ENCODE measurements around the gene GPD1L. TPM values are rescaled to one million over a fixed set of nuclear protein-coding genes. Genes with fewer than 3 reads are reported as not detected.
"Not testable (repeated sequence)": the region's sequence is repeated elsewhere in the genome, so short reads cannot be mapped to it uniquely, and the experiment has no call there.

GPD1L gene
- polyA plus RNA-seq, 5 donors = 32.2 to 44.8 (median 40.7) TPM

DNA sequence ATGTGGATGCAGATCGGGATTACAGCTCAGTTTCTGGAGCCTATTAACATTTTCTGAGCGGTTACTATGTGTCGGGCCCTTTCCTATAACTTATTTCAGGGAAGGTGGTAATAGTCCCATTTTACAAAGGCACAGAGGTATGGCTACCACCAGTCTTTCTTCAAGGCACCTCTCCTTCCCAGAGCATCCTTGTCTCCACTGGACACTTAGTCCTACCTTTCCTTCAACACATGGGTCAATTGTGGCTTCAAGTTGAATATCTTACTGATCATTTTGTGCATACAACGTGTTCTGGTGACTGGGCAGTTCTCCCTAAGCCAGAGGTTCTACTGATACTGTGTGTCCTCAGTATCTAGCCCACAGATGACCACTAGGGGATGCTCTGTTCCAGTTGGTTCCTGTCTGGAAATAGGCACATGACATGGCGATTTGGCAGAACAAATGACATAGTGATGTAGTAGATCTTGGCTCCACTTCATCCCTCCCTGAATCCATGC, 71.3 kb downstream of the GPD1L start:
- DNase-seq = peak in 1 of 2 donors; percentile 36

DNA sequence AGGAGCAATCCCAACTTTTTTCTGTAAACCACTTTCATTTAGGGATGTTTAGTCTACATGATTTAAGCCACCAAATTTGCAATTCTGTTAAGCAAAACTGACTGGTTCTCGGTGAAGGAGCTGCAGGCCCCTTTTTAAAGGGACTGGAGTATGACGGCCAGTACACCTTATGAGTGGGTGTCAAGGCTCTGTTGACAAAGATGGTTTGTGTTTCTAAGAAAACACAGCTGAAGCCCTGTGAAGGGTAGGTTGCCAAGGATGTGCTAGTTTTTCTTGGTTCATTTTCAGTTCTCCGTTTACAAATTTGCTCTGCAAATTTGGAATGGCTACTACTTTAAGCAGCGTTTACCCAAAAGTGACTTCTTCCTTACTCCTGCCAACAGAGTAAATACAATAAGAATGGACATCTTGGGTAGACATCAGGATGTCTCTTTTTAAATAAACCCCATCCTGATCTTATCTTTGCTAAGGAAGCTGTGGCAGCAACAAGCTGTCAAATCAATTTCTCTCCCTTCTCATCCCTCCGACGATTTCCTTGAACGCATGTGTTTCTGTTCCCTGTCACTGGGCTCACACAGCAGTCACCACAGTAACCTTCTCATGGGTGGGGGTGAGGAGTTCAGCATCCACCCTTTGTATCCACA, 73.8 kb downstream of the GPD1L start:
- DNase-seq = no peak

- DNase-seq = no peak
Observed at GRCh38 chr3:32181365-32181764, 74.9 kb downstream of the GPD1L start.

- DNase-seq = no peak
Observed at GRCh38 chr3:32181796-32182195, 75.4 kb downstream of the GPD1L start.

DNA sequence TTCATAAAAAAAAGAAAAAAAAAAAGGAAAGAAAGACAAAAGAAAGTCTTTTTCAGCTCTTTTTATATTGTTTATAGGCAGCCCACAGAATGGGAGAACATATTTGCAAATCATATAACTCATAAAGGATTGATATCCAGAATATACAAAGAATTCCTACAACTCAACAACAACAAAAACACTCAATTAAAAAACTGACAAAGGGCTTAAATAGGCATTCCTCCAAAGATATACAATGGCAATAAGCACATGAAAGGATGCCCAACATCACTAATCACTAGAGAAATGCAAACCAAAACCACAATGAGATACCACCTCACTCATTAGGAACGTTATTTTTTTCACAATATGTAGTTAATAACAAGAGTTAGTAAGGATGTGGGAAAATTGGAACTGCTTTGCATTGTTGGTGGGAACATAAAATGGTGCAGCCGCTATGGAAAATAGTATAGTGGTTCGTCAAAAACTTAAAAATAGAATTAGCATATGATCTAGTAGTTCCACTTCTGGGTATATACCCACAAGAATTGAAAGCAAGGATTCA, 77.8 kb downstream of the GPD1L start:
- DNase-seq = no peak

DNA sequence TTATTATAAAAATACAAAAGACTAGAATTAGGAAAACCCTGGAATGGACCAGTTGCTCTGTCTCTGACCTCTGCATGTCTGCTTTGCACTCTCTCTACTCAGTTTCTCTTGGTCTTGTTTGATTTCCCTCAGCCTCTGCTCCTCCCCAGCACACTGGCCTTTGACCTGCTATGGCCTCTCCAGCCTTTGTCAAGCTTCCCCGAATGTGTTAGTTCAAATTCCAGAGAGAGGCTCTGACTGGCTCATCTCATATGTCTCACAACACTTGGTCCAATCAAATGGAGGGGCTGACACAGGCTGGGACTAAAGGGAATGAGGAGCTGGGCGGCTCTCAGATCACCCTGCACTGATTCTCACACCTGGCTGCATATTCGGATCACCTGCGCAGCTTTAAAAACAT, 79.7 kb downstream of the GPD1L start:
- DNase-seq = no peak

DNA sequence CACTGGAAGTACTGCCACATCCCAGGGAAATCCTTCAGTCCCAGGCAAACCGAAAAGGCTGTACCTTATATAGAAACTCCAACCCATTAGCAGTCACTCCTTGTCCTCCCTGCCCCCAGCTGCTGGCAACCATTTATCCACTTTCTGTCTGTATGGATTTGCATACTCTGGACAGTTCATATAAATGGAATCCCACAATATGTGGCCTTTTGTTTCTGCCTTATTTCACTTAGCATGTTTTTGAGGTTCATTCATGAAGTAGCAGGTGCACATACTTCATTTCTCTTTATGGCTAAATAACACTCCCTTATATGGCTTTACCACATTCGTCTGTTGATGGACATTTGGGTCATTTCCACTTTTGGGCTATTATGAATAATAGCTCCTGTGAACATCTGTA, 80.5 kb downstream of the GPD1L start:
- no peak for DNase-seq

DNA sequence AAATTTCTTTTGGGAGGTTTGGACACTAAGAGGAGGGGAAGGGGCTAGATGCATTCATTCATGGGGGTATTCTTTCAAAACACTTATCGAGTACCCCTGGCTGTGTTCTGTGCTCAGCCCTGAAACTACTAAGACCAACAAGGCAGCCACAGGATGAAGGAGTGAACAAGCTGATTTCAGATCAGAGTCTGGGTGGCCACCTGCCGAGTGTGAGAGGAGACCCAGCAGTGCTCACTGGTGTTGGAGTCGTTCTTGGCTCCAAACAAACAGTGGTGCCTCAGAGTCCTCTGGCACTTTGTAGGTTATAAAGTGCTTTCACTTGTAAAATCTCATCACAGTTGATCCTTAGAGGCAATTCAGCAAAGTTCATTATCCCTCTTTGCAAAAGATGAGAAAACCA, 83.3 kb downstream of the GPD1L start:
- no peak for DNase-seq

DNA sequence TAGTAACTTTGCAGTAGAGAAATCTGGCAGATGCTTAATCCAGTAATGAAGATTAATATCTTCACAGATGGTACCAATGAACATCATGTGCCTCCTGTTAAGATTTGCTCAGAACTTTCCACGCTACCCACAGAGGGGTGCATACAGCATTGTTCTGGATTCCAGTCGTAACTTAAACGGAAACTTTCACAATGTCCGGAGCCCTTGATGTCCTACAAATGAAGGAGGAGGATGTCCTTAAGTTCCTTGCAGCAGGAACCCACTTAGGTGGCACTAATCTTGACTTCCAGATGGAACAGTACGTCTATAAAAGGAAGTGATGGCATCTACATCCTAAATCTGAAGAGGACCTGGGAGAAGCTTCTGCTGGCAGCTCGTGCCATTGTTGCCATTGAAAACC, 84.1 kb downstream of the GPD1L start:
- not testable (repeated sequence) for DNase-seq

GRCh38 chr3:32193101-32193500, 86.7 kb downstream of the GPD1L start:
- no peak for DNase-seq

DNA sequence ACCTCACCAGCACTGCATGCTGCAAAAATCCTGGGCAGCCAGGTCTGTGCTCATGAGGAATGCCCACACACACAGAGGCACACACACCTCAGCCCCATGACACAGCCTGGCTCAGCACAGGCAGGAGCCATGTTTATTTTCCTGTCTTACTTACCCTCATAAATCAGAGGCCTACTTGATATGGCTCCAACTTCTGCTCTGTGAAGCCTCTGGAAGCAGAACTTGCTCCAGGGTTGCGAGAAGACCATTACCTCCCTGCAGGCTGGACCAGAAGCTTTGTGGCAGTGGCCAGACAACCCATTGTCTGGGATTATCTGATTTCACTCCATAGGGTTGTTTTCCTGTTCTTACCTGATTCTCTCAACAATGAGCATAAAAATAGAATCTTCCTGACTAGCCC, 88.2 kb downstream of the GPD1L start:
- no peak for DNase-seq

DNA sequence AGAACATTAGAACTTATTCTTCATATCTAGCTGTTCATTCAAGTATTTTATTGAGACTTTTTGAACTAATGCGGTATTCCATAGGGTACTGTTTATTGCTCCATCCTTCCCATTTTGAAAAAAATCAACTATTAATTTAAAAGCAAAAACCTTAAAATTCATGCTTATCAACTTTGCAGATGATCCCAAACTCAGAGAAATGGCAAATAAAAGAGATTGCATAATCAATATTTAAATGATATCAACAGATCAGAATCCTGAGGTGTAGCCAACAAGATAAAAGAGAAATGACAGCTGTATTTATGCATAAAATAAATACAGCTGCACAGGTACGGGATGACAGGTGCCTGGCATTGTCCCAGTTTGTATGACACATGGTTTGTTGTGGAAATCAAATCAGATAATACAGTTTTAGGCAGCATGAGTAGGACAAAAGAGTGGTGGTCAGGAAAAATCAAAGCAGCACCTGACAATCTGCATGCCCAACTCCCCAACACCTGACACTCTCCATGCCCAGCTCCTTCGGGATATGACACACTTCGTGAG, 89.6 kb downstream of the GPD1L start:
- no peak for DNase-seq

DNA sequence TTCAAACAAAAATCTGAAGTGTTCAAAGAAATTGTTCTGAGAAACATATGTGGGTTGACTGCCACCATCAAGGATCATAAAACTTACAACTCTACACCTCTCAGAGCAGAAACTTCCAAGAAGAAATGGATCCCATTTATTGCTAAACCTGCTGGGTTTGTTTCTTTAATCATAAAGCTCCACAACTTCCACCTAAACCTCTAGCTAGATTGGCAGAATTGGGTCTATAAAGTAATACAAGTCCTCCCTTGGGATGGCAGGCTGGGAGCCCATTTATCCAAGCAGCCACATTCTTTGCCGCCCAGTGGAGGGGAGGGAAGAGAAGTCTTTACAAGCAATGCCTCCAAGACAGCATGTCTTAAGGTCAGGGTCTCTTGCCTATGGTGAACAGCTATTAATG, 91.6 kb downstream of the GPD1L start:
- DNase-seq = no peak

DNA sequence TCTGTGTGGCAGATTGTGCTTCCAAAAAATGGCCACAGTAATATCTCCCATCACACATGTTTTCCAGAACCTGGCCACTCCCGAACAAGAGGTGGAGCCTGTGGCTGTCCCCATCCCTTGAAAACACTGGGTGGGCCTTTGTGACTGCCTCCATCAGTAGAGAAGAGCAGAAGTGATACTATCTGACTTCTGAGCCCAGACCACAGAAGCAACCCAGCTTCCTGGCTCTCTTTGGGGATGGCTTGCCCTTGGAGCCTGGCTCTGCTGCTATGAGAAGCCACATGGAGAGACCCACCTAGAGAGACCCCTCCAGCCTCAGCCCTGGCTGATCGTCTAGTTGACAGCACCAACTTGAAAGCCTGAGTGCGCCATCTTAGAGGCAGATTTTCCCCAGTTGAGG, 92.3 kb downstream of the GPD1L start:
- no peak for DNase-seq

DNA sequence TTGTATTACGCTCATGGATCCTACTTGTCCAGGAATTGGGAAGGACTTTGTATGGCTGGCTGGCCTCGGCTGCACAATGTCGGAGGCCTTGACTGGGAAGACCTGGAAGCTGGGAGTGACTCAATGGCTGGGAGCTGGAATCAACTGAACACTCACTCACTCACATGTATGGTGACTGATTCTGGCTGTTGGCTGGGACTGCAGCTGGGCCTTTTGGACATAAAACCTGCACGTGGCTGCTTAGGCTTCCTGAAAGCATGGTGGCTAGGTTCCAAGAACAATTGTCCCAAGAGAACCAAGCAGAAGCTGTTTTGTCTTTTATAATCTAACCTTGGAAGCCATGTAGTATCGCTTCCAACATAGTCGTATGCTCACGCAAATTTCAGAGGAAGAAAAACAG, 94.1 kb downstream of the GPD1L start:
- DNase-seq = no peak

DNA sequence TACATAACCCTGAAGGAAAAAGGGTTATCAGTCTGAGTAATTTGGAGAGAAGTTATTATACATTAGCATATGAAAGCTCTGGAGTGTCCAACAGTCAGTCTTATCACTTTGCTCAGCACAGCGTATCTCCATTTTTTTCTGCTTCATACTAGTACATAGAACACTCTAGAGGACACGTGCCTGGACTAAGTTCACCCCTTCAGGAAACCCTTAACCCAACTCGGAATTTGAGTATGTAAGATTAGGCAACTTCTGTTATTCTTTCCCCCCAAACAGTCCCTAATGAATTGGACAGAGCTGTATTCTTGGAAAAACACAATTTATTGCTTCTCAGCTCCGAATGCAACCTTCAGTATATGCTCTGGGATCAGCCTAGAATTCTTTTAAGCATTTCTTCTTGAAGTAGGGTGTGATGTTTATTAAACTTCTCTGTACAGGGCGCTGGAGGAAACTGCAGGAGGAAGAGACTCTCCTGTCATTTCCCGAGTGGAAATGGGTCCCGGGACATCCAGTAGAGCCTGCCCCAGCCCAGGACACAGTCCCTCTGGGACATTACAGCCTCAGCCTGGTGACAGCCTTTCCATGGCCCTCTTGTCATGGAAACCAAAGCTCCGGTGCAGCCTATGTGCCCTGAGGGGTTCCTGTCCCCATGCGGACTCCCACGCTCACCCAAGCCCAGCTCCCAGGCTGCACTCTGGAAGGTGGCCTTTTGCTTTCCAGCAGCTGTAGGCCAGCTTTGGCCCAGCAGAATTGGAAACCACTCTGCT, 94.8 kb downstream of the GPD1L start:
- no peak for DNase-seq

- no peak for DNase-seq
Observed at GRCh38 chr3:32202496-32202895, 96.1 kb downstream of the GPD1L start.

DNA sequence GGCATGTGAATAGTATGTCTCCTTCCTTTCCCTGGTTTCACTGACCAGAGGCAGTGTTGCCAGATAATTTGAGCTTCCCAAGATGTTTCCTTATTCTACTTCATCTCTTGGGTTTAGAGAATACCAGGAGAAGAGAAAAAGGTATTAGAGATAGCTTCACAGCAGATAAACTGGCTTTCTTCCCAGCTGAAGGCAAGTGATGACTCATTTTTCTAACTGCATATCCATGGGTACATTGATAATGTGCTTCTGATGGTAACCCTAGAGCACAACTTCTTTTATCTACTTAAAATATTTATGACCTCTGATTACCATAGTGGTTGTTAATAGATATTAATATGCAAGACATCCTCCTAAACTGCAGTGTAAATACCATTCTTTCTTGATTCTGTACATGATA, 97.4 kb downstream of the GPD1L start:
- DNase-seq = no peak

DNA sequence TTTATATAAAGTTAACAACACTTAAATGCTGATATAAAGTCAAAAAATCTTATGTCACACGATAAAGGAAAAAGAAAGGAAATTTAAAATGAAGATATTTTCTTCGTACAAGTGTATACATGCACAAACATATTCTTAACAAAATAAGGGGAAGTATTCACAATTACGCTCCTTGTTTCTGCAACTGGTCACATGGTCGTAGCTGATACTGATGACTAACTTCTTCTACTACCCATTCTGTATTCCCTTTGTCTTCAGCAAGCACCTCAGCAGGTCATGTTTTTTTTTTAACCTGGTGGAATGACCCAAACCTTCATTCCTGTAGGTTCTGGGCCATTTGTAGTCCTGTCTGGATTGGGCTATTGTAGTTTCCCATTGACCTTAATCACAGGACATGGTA, 102.0 kb downstream of the GPD1L start:
- no peak for DNase-seq

DNA sequence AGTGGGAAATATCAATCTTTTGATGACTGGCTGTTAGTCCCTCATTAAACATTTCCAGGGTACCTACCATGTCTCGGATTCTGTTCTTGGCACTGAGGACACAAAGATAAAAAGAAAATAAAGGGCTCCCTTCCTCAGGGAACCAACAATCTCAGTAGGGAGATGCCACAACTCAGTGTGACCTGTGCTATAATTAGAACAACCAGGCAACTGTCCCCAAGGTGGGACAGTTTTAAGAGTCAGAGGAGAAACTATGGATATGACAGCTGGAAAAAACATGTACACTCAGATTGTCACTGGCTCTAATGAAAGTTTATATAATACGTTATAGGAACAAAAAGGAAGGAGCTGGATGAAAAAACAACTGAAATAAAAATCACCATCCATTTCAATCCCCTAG, 108.8 kb downstream of the GPD1L start:
- DNase-seq = no peak

- no peak for DNase-seq
Observed at GRCh38 chr3:32216172-32216783, 109.9 kb downstream of the GPD1L start.

GRCh38 chr3:32217339-32217738, 110.9 kb downstream of the GPD1L start:
- DNase-seq = no peak
